Astrocyte (in vitro differentiated cells and primary cell): ENCODE data around the gene ATP6V1E1. TPM values are rescaled to one million over a fixed set of nuclear protein-coding genes. Genes with fewer than 3 reads are reported as not detected.
"Not testable (repeated sequence)": the region's sequence is repeated elsewhere in the genome, so short reads cannot be mapped to it uniquely, and the experiment has no call there.

Source experiments
- DNase-seq: peaks from one replicate; pipeline ENCODE4 v3.0.0-alpha.2; 2010; ENCODE audit warnings: low read depth
- FAIRE-seq: peaks from 2 replicates; lab custom pipeline; 2011; peaks lifted over from hg19 to GRCh38; lab: Jason Lieb, UNC
- H2AFZ ChIP-seq: 2 replicates; pipeline ENCODE4 v1.6.0; 2012; ENCODE audit warnings: low read depth, low read length, inconsistent platforms
- H3K27ac ChIP-seq: 2 replicates; pipeline ENCODE4 v1.5.1; 2011; ENCODE audit warnings: low read depth, low read length, inconsistent platforms
- H3K27me3 ChIP-seq: 2 replicates; pipeline ENCODE4 v1.6.0; 2011; ENCODE audit warnings: low read length, inconsistent platforms; ENCODE audit not compliant: insufficient read depth
- H3K36me3 ChIP-seq: 2 replicates; pipeline ENCODE4 v1.5.1; 2011; ENCODE audit warnings: low read length, inconsistent platforms; ENCODE audit not compliant: insufficient read depth
- H3K4me1 ChIP-seq: 2 replicates; pipeline ENCODE4 v1.5.1; 2011; ENCODE audit warnings: low read length, inconsistent platforms; ENCODE audit not compliant: insufficient read depth
- H3K4me2 ChIP-seq: 2 replicates; pipeline ENCODE4 v1.6.0; 2012; ENCODE audit warnings: low read length, inconsistent platforms
- H3K4me3 ChIP-seq: 2 replicates; pipeline ENCODE4 v1.5.1; 2011; ENCODE audit warnings: low read depth, mild to moderate bottlenecking, low read length, inconsistent platforms; ENCODE audit not compliant: insufficient read depth
- H3K79me2 ChIP-seq: 2 replicates; pipeline ENCODE4 v1.6.0; 2012; ENCODE audit warnings: mild to moderate bottlenecking, low read length, inconsistent platforms; ENCODE audit not compliant: insufficient read depth
- H3K9ac ChIP-seq: 2 replicates; pipeline ENCODE4 v1.6.0; 2012; ENCODE audit warnings: mild to moderate bottlenecking, low read length, inconsistent platforms
- H3K9me3 ChIP-seq: 2 replicates; pipeline ENCODE4 v1.5.1; 2012; ENCODE audit warnings: low read depth, mild to moderate bottlenecking, low read length, inconsistent platforms; ENCODE audit not compliant: insufficient read depth
- H4K20me1 ChIP-seq: 2 replicates; pipeline ENCODE4 v1.6.0; 2012; ENCODE audit warnings: low read length, inconsistent platforms; ENCODE audit not compliant: insufficient read depth
- H3K27ac Mint-ChIP-seq: one replicate; pipeline ENCODE4 v1.8.0; 2021; ENCODE audit warnings: mild to moderate bottlenecking, mixed read lengths; ENCODE audit not compliant: unreplicated experiment
- H3K27me3 Mint-ChIP-seq: one replicate; pipeline ENCODE4 v1.8.0; 2021; ENCODE audit warnings: low read depth, mixed read lengths; ENCODE audit not compliant: unreplicated experiment
- H3K36me3 Mint-ChIP-seq: one replicate; pipeline ENCODE4 v1.8.0; 2021; ENCODE audit warnings: low read depth, mixed read lengths; ENCODE audit not compliant: unreplicated experiment
- H3K4me1 Mint-ChIP-seq: one replicate; pipeline ENCODE4 v1.8.0; 2021; ENCODE audit warnings: low read depth, mixed read lengths; ENCODE audit not compliant: unreplicated experiment
- H3K4me3 Mint-ChIP-seq: one replicate; pipeline ENCODE4 v1.8.0; 2021; ENCODE audit warnings: mild to moderate bottlenecking, moderate library complexity, mixed read lengths; ENCODE audit not compliant: unreplicated experiment
- H3K9me3 Mint-ChIP-seq: one replicate; pipeline ENCODE4 v1.8.0; 2021; ENCODE audit warnings: mild to moderate bottlenecking, mixed read lengths; ENCODE audit not compliant: unreplicated experiment
- EZH2 ChIP-seq: IDR thresholded peaks from 2 replicates; pipeline ENCODE4 v1.6.1; 2012; ENCODE audit warnings: mild to moderate bottlenecking, low read length, inconsistent platforms; ENCODE audit not compliant: insufficient read depth
- total RNA-seq: library from RNA; stranded (reverse); gene quantifications from 2 replicates; pipeline ENCODE4 v1.2.1, GENCODE V29; 2021
- TF ChIP-seq, protein P1 (sequence below): IDR thresholded peaks from 2 replicates; pipeline ENCODE4 v1.5.1; 2011; ENCODE audit warnings: low read depth, mild to moderate bottlenecking, inconsistent platforms, low read length, moderate library complexity; ENCODE audit not compliant: insufficient read depth

Gene ATP6V1E1
- total RNA-seq, 1 donor from 2014 or later = 160 TPM

DNA sequence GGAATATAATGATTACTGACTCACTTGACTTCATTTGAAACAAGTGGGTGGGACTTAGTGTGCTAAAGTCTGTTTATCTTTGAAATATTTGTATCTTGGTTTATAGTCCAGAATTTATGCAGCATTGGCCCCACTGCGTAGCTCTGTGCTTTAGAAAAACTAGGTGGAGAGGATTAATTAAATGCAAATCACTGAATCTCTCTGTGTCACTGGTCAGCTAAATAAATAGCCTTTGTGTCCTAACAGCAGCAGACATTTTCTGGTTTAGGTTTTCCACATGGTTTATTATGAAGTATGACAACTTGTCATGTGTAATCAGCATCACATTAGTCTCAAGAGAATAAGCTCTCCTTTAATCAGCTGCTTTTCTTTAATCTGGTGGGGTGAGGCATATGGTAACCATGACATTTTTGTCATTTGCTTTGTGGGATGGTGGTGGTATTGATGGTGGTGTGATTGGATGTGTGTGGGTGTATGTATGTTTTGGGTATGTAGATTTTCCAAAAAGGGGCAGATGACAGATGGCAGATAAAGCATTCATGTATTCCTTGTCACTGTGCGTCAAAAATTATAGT, 44.0 kb upstream of the ATP6V1E1 start:
- no peak overlapping the region for H3K4me3 Mint-ChIP-seq
- Histone ChIP-seq H4K20me1 (peaks cover 30% of the 10 kb centered on the region), H3K4me3 (no peak overlapping the region), H3K9ac (peak overlapping the region; percentile 48), H3K27ac (peak overlapping the region; percentile 66), H3K36me3 (peaks cover 3% of the 10 kb centered on the region), H3K4me1 (peaks cover 12% of the 10 kb centered on the region), H3K4me2 (peak overlapping the region; percentile 61), H3K27me3 (no peaks in the 10 kb centered on the region), H3K79me2 (peaks cover 28% of the 10 kb centered on the region), H3K9me3 (no peaks in the 10 kb centered on the region), H2AFZ (no peak overlapping the region)
- peaks cover 9% of the 10 kb centered on the region for H3K4me1 Mint-ChIP-seq
- no peaks in the 10 kb centered on the region for H3K9me3 Mint-ChIP-seq
- no peak for TF ChIP-seq EZH2
- TF ChIP-seq, protein P1, sequence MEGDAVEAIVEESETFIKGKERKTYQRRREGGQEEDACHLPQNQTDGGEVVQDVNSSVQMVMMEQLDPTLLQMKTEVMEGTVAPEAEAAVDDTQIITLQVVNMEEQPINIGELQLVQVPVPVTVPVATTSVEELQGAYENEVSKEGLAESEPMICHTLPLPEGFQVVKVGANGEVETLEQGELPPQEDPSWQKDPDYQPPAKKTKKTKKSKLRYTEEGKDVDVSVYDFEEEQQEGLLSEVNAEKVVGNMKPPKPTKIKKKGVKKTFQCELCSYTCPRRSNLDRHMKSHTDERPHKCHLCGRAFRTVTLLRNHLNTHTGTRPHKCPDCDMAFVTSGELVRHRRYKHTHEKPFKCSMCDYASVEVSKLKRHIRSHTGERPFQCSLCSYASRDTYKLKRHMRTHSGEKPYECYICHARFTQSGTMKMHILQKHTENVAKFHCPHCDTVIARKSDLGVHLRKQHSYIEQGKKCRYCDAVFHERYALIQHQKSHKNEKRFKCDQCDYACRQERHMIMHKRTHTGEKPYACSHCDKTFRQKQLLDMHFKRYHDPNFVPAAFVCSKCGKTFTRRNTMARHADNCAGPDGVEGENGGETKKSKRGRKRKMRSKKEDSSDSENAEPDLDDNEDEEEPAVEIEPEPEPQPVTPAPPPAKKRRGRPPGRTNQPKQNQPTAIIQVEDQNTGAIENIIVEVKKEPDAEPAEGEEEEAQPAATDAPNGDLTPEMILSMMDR = no peak
- peaks cover 9% of the 10 kb centered on the region for H3K36me3 Mint-ChIP-seq
- H3K27me3 Mint-ChIP-seq = no peaks in the 10 kb centered on the region
- DNase-seq (peak; percentile 81), FAIRE-seq (no peak)
- no peak overlapping the region for H3K27ac Mint-ChIP-seq

DNA sequence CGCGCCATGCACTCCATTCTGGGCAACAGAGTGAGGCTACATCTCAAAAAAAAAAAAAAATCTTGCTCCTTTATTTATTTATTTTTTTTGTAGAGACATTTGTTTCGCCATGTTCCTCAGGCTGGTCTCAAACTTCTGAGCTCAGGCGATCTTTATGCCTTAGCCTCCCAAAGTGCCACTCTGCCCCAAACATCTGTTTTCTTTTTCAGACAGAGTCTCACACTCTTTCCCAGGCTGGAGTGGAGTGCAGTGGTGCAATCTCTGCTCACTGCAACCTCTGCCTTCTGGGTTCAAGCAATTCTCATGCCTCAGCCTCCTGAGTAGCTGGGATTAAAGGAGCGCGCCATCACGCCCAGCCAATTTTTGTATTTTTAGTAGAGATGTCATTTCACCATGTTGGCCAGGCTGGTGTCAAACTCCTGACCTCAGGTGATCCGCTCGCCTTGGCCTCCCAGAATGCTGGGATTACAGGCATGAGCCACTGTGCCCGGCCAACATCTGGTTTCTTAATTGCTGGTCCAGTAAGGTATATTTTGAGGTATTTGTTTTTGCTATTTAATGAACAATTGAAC, 43.1 kb upstream of the ATP6V1E1 start:
- H3K27me3 Mint-ChIP-seq, DNase-seq, H3K4me1 Mint-ChIP-seq, H3K27me3 ChIP-seq, H3K4me3 ChIP-seq, H3K9me3 ChIP-seq, H3K9me3 Mint-ChIP-seq, H3K4me3 Mint-ChIP-seq, H3K9ac ChIP-seq, H3K27ac Mint-ChIP-seq, FAIRE-seq, H3K36me3 ChIP-seq, H2AFZ ChIP-seq: not testable (repeated sequence)
- Histone ChIP-seq H3K79me2 (peaks cover 34% of the 10 kb centered on the region), H3K4me2 (peak overlapping the region; percentile 61), H3K27ac (peak overlapping the region; percentile 66), H4K20me1 (peaks cover 30% of the 10 kb centered on the region), H3K4me1 (peaks cover 12% of the 10 kb centered on the region)
- H3K36me3 Mint-ChIP-seq = peaks cover 12% of the 10 kb centered on the region

- DNase-seq (no peak), FAIRE-seq (no peak)
- Mint-ChIP-seq H3K27ac (no peak overlapping the region), H3K9me3 (no peaks in the 10 kb centered on the region), H3K27me3 (no peaks in the 10 kb centered on the region), H3K36me3 (peaks cover 28% of the 10 kb centered on the region), H3K4me3 (no peak overlapping the region), H3K4me1 (no peaks in the 10 kb centered on the region)
- TF ChIP-seq, protein P1 = no peak
- TF ChIP-seq EZH2 = no peak
- peaks cover 5% of the 10 kb centered on the region for H4K20me1 ChIP-seq
- no peak overlapping the region for H3K27ac ChIP-seq
- peaks cover 10% of the 10 kb centered on the region for H3K79me2 ChIP-seq
- H3K27me3 ChIP-seq = no peaks in the 10 kb centered on the region
- H3K4me3 ChIP-seq = no peak overlapping the region
- no peak overlapping the region for H3K4me2 ChIP-seq
- peaks cover 10% of the 10 kb centered on the region for H3K36me3 ChIP-seq
- no peaks in the 10 kb centered on the region for H3K9me3 ChIP-seq
- H2AFZ ChIP-seq = no peak overlapping the region
- no peaks in the 10 kb centered on the region for H3K4me1 ChIP-seq
- no peak overlapping the region for H3K9ac ChIP-seq
Observed at GRCh38 chr22:17665854-17666253, 37.3 kb upstream of the ATP6V1E1 start.
